ENCODE data around the gene PSMD14. TPM values are rescaled to one million over a fixed set of nuclear protein-coding genes. Genes with fewer than 3 reads are reported as not detected.
A peak's percentile ranks its signal among the peaks of the same experiment; 100 is the strongest.

PSMD14 gene
- total and polyA plus RNA-seq, 2 donors (not counting 1 experiment from before 2014, with no cell fraction given): 69.2 to 87.5 TPM

- no peak overlapping the region for H3K9ac ChIP-seq (ENCODE audit: insufficient read depth, low read length)
Measured at GRCh38 chr2:161418275-161418714, 110.1 kb downstream of the PSMD14 start.

GRCh38 chr2:161418715-161419637 lies 110.8 kb downstream of the PSMD14 start:
- H3K27ac ChIP-seq (ENCODE audit: insufficient read depth, low read length): no peak overlapping the region

More at GRCh38 chr2:161418275-161418714, 110.1 kb downstream of the PSMD14 start:
- Histone ChIP-seq H3K27me3 (ENCODE audit: control insufficient read depth, insufficient read depth, low read length) (peaks cover 78% of the 10 kb centered on the region), H3K4me2 (ENCODE audit: extremely low read depth, insufficient read depth, low read length) (no peak overlapping the region), H3K27ac (ENCODE audit: insufficient read depth, low read length) (no peak overlapping the region), H3K4me1 (ENCODE audit: control insufficient read depth, extremely low read depth, insufficient read depth, low read length) (no peaks in the 10 kb centered on the region), H4K20me1 (ENCODE audit: control insufficient read depth, extremely low read depth, insufficient read depth, low read length) (no peaks in the 10 kb centered on the region), H3K36me3 (ENCODE audit: control insufficient read depth, insufficient read depth, low read length) (no peaks in the 10 kb centered on the region), H2AFZ (ENCODE audit: low read length) (no peak overlapping the region), H3K4me3 (replicated peaks in 1 of 4; ENCODE audit: control extremely low read depth in 1 of 4, insufficient read depth in 1 of 4, low read depth in 3 of 4, low read length in 4 of 4) (peak overlapping the region in 1 of 4 experiments; percentile 4), H3K9me3 (ENCODE audit: control insufficient read depth, insufficient read depth, low read depth, low read length) (no peaks in the 10 kb centered on the region), H3K79me2 (ENCODE audit: control insufficient read depth, insufficient read depth, low read length) (no peaks in the 10 kb centered on the region)
- TF ChIP-seq EZH2 (IDR thresholded peaks at IDR 0.05; ENCODE audit: low read length, missing control alignments): no peak
- no peak for TF ChIP-seq CTCF (conservative IDR thresholded peaks at IDR 0.05 in 1 of 2, IDR thresholded peaks at IDR 0.05 in 1 of 2; ENCODE audit: low read depth in 1 of 2, low read length in 2 of 2)
- no peak for DNase-seq (ENCODE audit: low read depth in 2 of 2)

More at GRCh38 chr2:161418715-161419637, 110.8 kb downstream of the PSMD14 start:
- H3K9ac ChIP-seq (ENCODE audit: insufficient read depth, low read length): no peak overlapping the region
- no peaks in the 10 kb centered on the region for H4K20me1 ChIP-seq (ENCODE audit: control insufficient read depth, extremely low read depth, insufficient read depth, low read length)
- peak overlapping the region in 1 of 4 experiments; percentile 4 for H3K4me3 ChIP-seq (replicated peaks in 1 of 4; ENCODE audit: control extremely low read depth in 1 of 4, insufficient read depth in 1 of 4, low read depth in 3 of 4, low read length in 4 of 4)
- H3K79me2 ChIP-seq (ENCODE audit: control insufficient read depth, insufficient read depth, low read length): no peaks in the 10 kb centered on the region
- H3K36me3 ChIP-seq (ENCODE audit: control insufficient read depth, insufficient read depth, low read length): no peaks in the 10 kb centered on the region
- no peak overlapping the region for H2AFZ ChIP-seq (ENCODE audit: low read length)
- H3K4me1 ChIP-seq (ENCODE audit: control insufficient read depth, extremely low read depth, insufficient read depth, low read length): no peaks in the 10 kb centered on the region
- H3K9me3 ChIP-seq (ENCODE audit: control insufficient read depth, insufficient read depth, low read depth, low read length): no peaks in the 10 kb centered on the region
- H3K4me2 ChIP-seq (ENCODE audit: extremely low read depth, insufficient read depth, low read length): peak overlapping the region; percentile 66
- TF ChIP-seq CTCF (conservative IDR thresholded peaks at IDR 0.05 in 1 of 2, IDR thresholded peaks at IDR 0.05 in 1 of 2; ENCODE audit: low read depth in 1 of 2, low read length in 2 of 2) (no peak), EZH2 (IDR thresholded peaks at IDR 0.05; ENCODE audit: low read length, missing control alignments) (peak; percentile 86)
- peaks cover 85% of the 10 kb centered on the region for H3K27me3 ChIP-seq (ENCODE audit: control insufficient read depth, insufficient read depth, low read length)
- peak; percentile 19 to 20 for DNase-seq (ENCODE audit: low read depth in 2 of 2)

All from fibroblast of lung (primary cell).